Parathyroid adenoma (tissue), 2 donors: ENCODE measurements around the gene MIPOL1.

Experiments
- H2AFZ ChIP-seq: fragments of 300-600 bp; sonication (generic); one replicate; pipeline ENCODE4 v1.7.0; 2017; ENCODE audit warnings: antibody characterized with exemption, mild to moderate bottlenecking
- H3K27ac ChIP-seq: fragments of 300-600 bp; sonication (generic); one replicate; pipeline ENCODE4 v1.7.0; 2017
- H3K27me3 ChIP-seq: fragments of 300-600 bp; sonication (generic); one replicate; pipeline ENCODE4 v1.7.0; 2017; ENCODE audit warnings: low read length; ENCODE audit not compliant: control insufficient read depth, insufficient read depth
- H3K36me3 ChIP-seq: fragments of 300-600 bp; sonication (generic); one replicate; pipeline ENCODE4 v1.7.0; 2017; ENCODE audit warnings: low read length; ENCODE audit not compliant: control insufficient read depth, insufficient read depth
- H3K4me1 ChIP-seq: fragments of 300-600 bp; sonication (generic); one replicate; pipeline ENCODE4 v1.7.0; 2017; ENCODE audit warnings: control low read depth
- H3K4me2 ChIP-seq: fragments of 300-600 bp; sonication (generic); one replicate; pipeline ENCODE4 v1.7.0; 2017; ENCODE audit warnings: low read length
- H3K4me3 ChIP-seq: fragments of 300-600 bp; sonication (generic); one replicate; pipeline ENCODE4 v1.7.0; 2017; ENCODE audit warnings: low read depth, low read length
- H3K79me2 ChIP-seq: fragments of 300-600 bp; sonication (generic); one replicate; pipeline ENCODE4 v1.7.0; 2017; ENCODE audit warnings: control low read depth
- H3K9ac ChIP-seq: fragments of 300-600 bp; sonication (generic); one replicate; pipeline ENCODE4 v1.7.0; 2017; ENCODE audit warnings: mild to moderate bottlenecking
- H3K9me3 ChIP-seq: fragments of 300-600 bp; sonication (generic); one replicate; pipeline ENCODE4 v1.7.0; 2017; ENCODE audit warnings: low read length; ENCODE audit not compliant: control insufficient read depth
- CTCF ChIP-seq: fragments of 300-600 bp; sonication (generic); IDR thresholded peaks from one replicate; pipeline ENCODE4 v1.7.0; 2017; ENCODE audit warnings: antibody characterized with exemption, mild to moderate bottlenecking
- donor health status: primary hyperparathyroidism.

The MIPOL1 gene

GRCh38 chr14:37585101-37585511 lies 387.4 kb downstream of the MIPOL1 start:
- Histone ChIP-seq H3K4me1 (no peaks in the 10 kb centered on the region), H3K36me3 (no peaks in the 10 kb centered on the region), H3K9ac (no peak overlapping the region), H3K4me2 (no peak overlapping the region), H3K27ac (no peak overlapping the region), H3K9me3 (peaks cover 7% of the 10 kb centered on the region), H3K27me3 (peaks cover 20% of the 10 kb centered on the region), H2AFZ (no peak overlapping the region), H3K4me3 (no peak overlapping the region), H3K79me2 (no peaks in the 10 kb centered on the region)
- no peak for TF ChIP-seq CTCF

GRCh38 chr14:37585971-37586796 lies 388.4 kb downstream of the MIPOL1 start:
- H3K9ac ChIP-seq = no peak overlapping the region
- no peak overlapping the region for H3K27ac ChIP-seq

GRCh38 chr14:37586797-37587130 lies 389.0 kb downstream of the MIPOL1 start:
- Histone ChIP-seq H3K9ac (no peak overlapping the region), H3K9me3 (peaks cover 9% of the 10 kb centered on the region), H3K27me3 (peaks cover 30% of the 10 kb centered on the region), H2AFZ (no peak overlapping the region), H3K27ac (no peak overlapping the region), H3K4me1 (no peaks in the 10 kb centered on the region), H3K4me2 (no peak overlapping the region), H3K4me3 (no peak overlapping the region), H3K79me2 (no peaks in the 10 kb centered on the region), H3K36me3 (no peaks in the 10 kb centered on the region)
- no peak for TF ChIP-seq CTCF

More at GRCh38 chr14:37585971-37586796, 388.4 kb downstream of the MIPOL1 start:
- Histone ChIP-seq H3K4me3 (no peak overlapping the region), H3K4me1 (no peaks in the 10 kb centered on the region), H3K4me2 (no peak overlapping the region), H3K36me3 (no peaks in the 10 kb centered on the region), H2AFZ (no peak overlapping the region), H3K27me3 (peaks cover 26% of the 10 kb centered on the region), H3K79me2 (no peaks in the 10 kb centered on the region), H3K9me3 (peaks cover 9% of the 10 kb centered on the region)
- TF ChIP-seq CTCF = no peak

- Histone ChIP-seq H3K4me3 (no peak overlapping the region), H3K79me2 (no peaks in the 10 kb centered on the region), H3K4me1 (no peaks in the 10 kb centered on the region), H3K4me2 (no peak overlapping the region), H3K27me3 (peaks cover 35% of the 10 kb centered on the region), H3K9ac (no peak overlapping the region), H2AFZ (no peak overlapping the region), H3K36me3 (no peaks in the 10 kb centered on the region), H3K9me3 (peaks cover 9% of the 10 kb centered on the region), H3K27ac (no peak overlapping the region)
- TF ChIP-seq CTCF = no peak
Measured at GRCh38 chr14:37587131-37587803, 389.5 kb downstream of the MIPOL1 start.
